T follicular helper cell (primary cell): ENCODE data around the gene SMIM34.
"Not testable (repeated sequence)": the region's sequence is repeated elsewhere in the genome, so short reads cannot be mapped to it uniquely, and the experiment has no call there.

Experiments
- DNase-seq: peaks from one replicate; pipeline ENCODE4 v3.0.0-alpha.2; 2020; ENCODE audit warnings: low read depth
- total RNA-seq, 2 experiments: gene quantifications; one replicate each; lab custom pipeline; 2026; lab: John Stamatoyannopoulos, UW

The SMIM34 gene
- 0 reads per million in 2 experiments for total RNA-seq

- DNase-seq, result not testable (repeated sequence)
Observed at GRCh38 chr21:34423805-34424204, at the start of gene SMIM34. SMIM34 (minus strand) TSS chr21:34423951; CDS start chr21:34423839, 112 bp downstream.

- DNase-seq, result not testable (repeated sequence)
Observed at GRCh38 chr21:34467333-34467732, 43.6 kb upstream of the SMIM34 start.

GRCh38 chr21:34459426-34459825 lies 35.7 kb upstream of the SMIM34 start:
- DNase-seq, result not testable (repeated sequence)

GRCh38 chr21:34458266-34458665 lies 34.5 kb upstream of the SMIM34 start:
- not testable (repeated sequence) for DNase-seq

- not testable (repeated sequence) for DNase-seq
Observed at GRCh38 chr21:34456180-34456579, 32.4 kb upstream of the SMIM34 start.

GRCh38 chr21:34455628-34456027 lies 31.9 kb upstream of the SMIM34 start:
- DNase-seq, result not testable (repeated sequence)

- not testable (repeated sequence) for DNase-seq
Observed at GRCh38 chr21:34447018-34447417, 23.3 kb upstream of the SMIM34 start.

- not testable (repeated sequence) for DNase-seq
Observed at GRCh38 chr21:34443486-34443885, 19.7 kb upstream of the SMIM34 start.

GRCh38 chr21:34429710-34430109 lies 6.0 kb upstream of the SMIM34 start:
- DNase-seq, result not testable (repeated sequence)

GRCh38 chr21:34428441-34428840 lies 4.7 kb upstream of the SMIM34 start:
- DNase-seq, result not testable (repeated sequence)

- DNase-seq, result not testable (repeated sequence)
Observed at GRCh38 chr21:34427339-34427738, 3.6 kb upstream of the SMIM34 start.

GRCh38 chr21:34417448-34418077 lies 6.2 kb downstream of the SMIM34 start:
- DNase-seq, result not testable (repeated sequence)

- DNase-seq, result not testable (repeated sequence)
Observed at GRCh38 chr21:34407294-34407693, 16.5 kb downstream of the SMIM34 start.

GRCh38 chr21:34406676-34407075 lies 17.1 kb downstream of the SMIM34 start:
- not testable (repeated sequence) for DNase-seq

- not testable (repeated sequence) for DNase-seq
Observed at GRCh38 chr21:34406102-34406501, 17.6 kb downstream of the SMIM34 start.

GRCh38 chr21:34405686-34406085 lies 18.1 kb downstream of the SMIM34 start:
- DNase-seq, result not testable (repeated sequence)

GRCh38 chr21:34404742-34405141 lies 19.0 kb downstream of the SMIM34 start:
- DNase-seq, result not testable (repeated sequence)

- DNase-seq, result not testable (repeated sequence)
Observed at GRCh38 chr21:34400522-34400921, 23.2 kb downstream of the SMIM34 start.

- not testable (repeated sequence) for DNase-seq
Observed at GRCh38 chr21:34383724-34384415, 39.9 kb downstream of the SMIM34 start.

GRCh38 chr21:34383138-34383537 lies 40.6 kb downstream of the SMIM34 start:
- DNase-seq, result not testable (repeated sequence)

GRCh38 chr21:34375619-34375972 lies 48.2 kb downstream of the SMIM34 start:
- not testable (repeated sequence) for DNase-seq

- DNase-seq, result not testable (repeated sequence)
Observed at GRCh38 chr21:34374940-34375618, 48.7 kb downstream of the SMIM34 start, which contains the start of gene SMIM11. SMIM11 (plus strand) TSS chr21:34375507; CDS start chr21:34379505, 3,998 bp downstream.
